Measurements from ENCODE around the gene TEAD3.
"Not testable (repeated sequence)": the region's sequence is repeated elsewhere in the genome, so short reads cannot be mapped to it uniquely, and the experiment has no call there.

TEAD3 gene

DNA sequence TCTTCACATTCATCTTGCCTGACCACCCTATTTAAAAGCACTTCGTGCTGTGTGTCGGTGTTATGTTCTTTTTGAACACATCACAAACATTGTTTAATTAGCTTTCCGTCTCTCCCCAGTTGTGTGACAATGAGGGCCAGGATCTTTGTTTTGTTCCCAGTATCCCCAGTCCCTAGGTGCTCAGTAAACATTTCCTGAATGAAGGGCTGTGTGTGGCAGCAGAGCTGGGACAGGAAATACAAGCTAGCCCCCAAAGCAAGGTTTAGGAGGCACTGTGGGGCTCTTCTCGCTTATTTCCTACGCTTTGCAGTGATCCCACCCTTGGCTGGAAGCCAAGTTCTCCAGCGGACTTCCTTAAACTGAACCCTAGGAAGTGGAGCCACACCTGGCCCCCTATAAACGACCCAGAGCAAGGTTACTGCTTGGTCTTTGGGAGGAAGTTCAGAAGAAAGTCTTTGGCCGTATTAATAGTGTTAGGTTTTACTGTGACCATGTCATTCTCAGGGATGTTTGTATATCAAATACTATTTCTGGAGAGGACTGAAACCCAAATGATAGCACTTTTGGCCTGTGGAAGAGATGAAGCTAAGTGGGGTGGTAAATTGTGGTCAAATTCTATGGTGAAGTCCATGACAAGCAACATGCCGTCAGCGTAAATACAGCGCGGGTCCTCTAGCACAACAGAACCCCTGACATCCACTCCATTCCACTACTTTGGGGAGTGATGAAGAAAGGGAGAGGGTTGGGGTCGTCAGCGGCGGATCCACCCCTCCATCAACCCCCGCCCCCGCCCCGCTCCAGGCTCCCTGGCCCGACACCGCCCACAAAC, 45.3 kb downstream of the TEAD3 start:
- DNase-seq (ENCODE audit: low read depth in 2 of 2), result no peak

DNA sequence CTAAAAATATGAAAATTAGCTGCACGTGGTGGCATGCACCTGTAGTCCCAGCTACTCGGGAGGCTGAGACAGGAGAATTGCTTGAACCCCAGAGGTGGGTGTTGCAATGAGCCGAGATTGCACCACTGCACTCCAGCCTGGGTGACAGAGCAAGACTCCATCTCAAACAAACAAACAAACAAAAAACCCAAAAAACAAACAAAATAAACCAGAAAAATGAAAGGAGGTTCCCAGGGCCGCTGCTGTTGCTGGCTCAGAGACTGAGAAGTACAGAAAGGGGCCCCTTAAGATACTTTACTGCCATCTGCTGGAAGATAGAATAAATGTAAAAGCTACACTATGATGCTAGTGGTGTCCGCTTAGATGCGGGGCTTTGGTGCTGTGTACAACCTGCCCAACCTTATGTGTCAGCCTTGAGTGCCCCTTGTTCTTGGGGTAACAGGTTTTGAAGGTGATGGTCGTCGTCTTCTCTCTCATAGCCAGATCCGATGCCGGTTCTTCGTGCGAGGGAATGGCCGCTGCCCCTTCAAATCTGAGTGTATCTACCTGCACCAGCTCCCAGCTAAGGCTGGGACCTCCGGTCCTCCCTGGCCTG, 47.5 kb downstream of the TEAD3 start:
- DNase-seq (ENCODE audit: low read depth in 2 of 2), result no peak

DNA sequence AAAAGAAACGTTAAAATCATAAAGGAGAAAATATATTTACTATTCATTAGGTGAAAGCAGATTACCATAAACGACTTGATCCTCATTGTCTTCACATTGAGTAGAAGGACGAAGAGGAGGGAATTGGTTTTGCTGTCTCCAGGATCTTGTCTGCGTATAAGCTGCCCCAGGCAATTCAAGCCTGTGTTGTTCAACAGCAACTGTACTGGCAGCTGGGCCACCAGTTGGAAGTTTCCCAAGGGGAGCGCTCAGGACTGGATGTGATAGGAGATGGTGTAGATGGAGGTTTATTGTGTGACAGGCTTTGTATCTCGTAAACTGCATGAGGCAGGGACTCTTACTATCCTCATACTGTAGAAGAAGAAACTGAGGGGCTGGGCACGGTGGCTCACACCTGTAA, 48.7 kb downstream of the TEAD3 start:
- no peak for DNase-seq (ENCODE audit: low read depth in 2 of 2)

DNA sequence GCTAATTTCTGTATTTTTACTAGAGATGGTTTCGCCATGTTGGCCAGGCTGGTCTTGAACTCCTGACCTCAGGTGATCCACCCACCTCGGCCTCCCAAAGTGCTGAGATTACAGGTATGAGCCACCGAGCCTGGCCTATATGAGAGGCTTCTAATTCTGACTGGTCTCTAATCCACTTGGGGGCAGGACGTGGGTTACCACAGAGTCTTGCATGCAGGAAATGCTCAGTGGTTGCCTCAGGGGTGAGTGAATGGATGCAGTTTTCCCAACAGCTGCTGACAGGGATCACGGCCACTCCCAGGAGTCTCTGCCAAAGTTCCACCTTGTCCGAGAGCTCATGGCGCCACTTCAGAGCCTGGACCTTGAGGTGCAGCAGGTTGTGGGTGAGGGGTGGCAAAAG, 51.2 kb downstream of the TEAD3 start:
- DNase-seq (ENCODE audit: low read depth in 2 of 2), result no peak

DNA sequence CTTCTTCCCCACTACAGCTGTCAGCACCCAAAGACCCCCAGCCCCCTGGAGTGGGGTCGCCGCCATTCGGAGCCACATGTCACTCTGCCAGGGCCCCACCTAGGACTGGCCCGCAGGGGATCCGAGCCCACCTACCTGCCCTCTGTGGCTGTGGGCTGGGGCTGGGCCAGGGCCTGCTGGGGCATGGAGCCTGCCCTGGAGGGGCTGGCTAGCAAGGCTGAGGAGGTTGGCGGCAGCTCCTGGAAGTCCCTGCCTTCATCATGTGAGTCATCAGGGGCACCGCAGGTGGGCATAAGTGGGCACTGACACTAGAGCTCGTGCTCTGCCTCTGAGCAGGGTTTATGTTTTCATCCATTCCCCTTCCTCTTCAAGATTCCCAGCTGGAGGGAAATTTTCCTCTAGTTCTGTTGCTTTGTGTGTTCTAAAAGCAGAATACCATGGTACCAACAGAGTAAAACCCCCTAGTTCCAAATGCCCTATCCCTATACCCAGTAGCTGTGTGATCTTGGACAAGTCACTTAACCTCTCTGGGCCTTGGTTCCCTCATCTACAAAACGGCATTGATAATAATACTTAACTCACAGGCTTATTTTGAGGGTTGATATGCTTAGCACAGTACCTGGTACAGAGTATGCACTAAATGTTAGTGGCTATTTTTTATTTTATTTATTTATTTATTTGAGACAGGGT, 53.4 kb downstream of the TEAD3 start:
- DNase-seq (ENCODE audit: low read depth in 2 of 2), result no peak

DNA sequence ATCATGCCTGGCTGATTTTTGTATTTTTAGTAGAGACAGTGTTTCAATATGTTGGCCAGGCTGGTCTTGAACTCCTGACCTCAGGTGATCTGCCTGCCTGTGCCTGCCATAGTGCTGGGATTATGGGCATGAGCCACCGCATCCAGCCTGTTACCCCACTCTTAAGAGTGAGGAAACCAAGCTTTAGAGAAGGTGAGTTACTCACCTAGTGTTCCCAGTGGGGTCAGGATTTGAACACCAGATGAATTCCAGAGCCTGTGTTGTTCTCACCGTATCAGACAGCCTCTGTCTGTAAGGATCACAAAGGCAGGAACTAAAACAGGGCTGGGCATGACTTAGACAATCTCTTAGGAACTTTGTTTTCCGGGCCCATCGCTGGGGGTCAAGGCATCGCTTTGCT, 54.2 kb downstream of the TEAD3 start:
- DNase-seq (ENCODE audit: low read depth in 2 of 2), result no peak

DNA sequence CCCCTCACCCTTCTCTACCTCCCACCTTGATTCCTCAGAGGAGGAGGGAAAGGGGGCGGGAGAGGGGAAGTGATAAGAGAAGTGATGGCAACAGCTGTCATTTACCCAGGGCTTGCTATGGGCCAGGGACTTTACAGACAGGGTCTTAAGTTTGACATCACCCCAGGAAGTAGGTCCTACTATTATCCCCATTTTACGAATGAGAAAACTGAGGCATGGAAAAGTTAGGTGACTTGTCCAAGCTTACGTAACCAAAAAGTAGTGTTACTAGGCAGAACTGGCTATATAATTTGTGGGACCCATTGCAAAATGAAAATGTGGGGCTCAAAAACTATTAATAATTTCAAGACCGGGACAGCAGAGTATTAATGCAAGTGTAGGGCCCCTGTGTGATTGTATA, 55.2 kb downstream of the TEAD3 start:
- no peak for DNase-seq (ENCODE audit: low read depth in 2 of 2)

DNA sequence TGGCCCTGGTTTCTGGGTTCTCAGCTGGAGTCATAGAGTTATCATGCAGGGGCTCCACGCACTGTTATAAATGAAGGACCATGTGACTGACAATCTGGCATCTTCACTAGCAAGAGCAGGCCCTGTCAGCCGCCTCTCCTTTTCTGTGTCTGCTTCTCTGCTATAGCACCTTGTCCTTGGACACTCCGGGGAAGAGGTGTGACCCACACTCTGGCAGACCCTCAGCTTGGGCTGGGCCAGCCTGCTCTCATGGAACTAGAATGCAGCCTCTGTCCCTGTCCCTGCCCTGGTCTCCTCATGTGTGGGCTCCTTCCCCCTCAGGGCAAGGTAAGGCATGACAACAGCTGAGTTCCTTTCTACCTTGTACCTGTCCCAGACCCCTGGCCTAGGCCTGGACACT, 55.7 kb downstream of the TEAD3 start:
- no peak for DNase-seq (ENCODE audit: low read depth in 2 of 2)

DNA sequence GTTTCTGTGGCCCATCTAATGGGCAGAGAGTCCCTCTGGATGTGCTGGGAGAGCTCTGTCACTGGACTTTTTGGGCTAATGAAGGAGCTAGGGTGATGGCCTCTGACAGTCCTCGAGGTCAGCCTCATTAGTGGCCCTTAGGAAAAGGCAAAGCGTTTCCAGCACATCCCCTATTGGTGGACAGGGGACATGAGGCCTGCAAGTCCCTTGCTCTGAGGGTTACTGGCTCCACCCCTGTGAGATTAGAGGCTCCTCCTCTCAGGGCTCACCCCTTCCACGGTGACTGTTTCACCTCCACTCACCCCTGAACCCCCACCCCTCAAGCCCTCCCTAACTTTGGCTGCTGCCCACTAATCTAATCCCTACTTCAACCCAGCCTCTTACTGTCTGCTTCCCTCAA, 57.6 kb downstream of the TEAD3 start:
- DNase-seq (ENCODE audit: low read depth in 2 of 2), result no peak

DNA sequence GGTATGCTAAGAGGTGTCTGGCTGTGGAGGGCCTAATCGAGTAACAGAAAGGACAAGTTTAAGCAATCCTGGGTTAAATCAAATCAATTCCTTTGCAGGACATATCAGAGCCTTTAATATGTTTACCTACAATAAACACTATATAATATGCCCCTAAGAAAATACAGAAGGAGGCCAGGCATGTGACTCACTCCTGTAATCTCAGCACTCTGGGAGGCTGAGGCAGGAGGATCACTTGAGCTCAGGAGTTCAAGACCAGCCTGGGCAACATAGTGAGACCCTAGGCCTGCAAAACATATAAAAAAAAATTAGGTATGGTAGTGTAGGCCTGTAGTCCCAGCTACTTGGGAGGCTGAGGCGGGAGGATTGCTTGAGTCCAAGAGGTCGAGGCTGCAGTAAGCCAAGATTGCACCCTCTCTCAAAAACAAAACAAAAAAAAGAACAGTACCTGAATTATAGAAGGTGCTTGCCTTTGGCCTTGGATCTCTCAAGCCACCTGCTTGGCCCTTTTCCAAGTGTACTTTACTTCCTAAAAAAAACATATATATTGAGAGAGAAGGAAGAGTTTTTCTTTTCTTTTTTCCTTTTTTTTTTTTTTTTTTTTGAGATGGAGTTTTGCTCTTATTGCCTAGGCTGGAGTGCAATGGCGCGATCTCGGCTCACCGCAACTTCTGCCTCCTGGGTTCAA, 58.4 kb downstream of the TEAD3 start:
- not testable (repeated sequence) for DNase-seq (ENCODE audit: low read depth in 2 of 2)

DNA sequence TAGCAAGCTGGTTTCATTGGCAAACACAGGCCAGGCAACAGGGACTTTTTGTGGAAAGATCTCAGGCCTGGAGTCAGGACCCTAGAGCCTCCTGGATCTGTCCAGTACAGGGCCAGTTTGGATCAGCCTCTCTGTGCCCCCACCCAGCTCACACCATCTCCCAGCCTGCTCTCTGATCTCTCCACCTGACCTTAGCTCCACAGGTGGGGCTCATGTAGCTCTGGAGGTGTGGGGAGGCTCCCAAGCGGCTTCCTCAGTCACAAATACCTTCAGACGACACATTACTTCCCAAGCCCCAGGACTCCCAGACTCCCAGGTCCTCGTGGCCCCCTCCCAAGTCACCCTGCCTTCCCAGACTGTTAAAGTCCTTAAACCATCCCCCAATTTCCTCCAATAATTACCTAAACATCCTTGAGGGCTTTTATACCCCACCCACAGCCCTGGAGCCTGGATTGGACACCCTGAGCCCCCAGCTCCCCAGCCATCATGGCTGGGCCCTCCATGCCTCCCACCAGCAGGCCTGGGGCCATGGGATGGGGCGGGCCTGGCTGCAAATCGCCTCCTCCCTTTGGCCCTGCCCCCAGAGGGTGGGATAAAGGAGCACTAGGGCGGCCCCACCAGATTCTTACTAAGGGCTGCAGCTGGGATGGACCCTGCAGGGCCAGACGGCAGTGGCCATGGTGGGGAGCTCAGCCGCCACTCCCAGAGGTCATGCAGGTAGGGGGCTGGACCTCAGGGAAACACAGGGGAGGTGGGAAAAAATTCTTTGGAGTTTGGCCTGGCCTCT, 60.6 kb downstream of the TEAD3 start:
- DNase-seq (ENCODE audit: low read depth in 2 of 2), result no peak

DNA sequence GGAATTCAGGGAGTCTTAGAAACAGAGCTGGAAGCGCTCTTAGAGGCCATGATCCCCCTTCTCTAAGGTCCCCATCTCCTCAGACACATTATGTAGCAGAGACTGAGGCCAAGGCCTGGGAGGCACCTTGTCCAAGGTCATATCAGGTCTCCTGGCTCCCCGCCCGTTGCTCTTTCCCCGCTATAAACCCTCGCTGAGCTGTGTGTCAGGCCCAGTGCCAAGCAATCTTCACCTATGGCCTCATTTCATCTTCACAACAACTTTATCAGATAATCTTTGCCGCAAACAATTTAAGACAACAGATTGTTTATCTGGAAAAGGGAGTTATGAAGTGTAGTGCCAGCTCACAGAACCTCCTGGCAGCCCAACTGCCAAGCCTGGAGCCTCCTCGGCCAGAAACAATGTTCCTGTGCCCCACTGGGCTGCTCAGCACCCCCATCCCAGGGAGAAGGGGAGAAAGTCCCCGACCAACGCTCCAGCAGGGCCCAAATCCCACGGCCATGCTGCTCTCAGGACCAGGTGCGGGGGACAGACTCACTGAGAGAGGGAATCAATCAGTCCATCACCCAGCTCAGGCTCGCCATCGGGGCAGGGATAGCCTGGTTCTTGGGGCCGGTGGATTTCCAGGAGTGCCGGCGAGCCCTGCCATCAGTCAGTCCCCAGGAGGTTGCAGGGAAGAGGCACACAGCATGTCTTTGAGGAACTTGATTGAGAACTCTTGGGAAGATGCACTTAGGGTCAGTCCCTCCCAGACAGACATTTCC, 61.6 kb downstream of the TEAD3 start:
- no peak for DNase-seq (ENCODE audit: low read depth in 2 of 2)

DNA sequence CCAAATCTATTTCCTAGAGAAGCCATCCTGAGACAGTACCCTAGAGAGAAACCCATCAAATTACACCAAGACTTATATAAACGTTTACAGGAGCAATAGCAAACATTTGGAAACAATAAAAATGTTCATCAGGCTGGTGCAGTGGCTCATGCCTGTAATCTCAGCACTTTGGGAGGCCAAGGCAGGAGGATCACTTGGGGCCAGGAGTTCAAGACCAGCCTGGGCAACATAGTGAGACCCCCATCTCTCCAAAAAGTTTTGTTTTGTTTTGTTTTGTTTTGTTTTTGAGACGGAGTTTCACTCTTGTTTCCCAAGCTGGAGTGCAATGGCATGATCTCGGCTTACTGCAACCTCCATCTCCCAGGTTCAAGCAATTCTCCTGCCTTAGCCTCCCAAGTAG, 64.2 kb downstream of the TEAD3 start:
- not testable (repeated sequence) for DNase-seq (ENCODE audit: low read depth in 2 of 2)

DNA sequence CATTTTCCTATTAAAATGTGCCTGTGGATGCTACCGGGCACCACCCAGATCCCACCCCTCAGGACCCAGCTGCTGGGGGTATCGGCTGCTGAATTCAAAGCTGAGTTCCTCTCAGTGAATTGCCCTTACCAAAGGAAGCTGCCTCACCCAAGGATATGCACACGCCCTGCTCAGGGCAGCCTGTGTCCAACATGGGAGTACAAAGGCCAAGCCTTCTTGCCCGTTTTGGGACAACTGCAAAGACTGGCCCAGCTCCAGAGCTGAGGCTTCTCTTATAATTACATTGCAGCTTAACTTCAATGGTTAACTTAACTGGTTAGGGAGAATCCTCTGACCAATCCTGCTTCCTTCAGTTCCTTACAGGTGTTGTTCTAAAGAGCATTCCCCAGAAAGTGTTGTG, 64.6 kb downstream of the TEAD3 start:
- DNase-seq (ENCODE audit: low read depth in 2 of 2), result no peak

DNA sequence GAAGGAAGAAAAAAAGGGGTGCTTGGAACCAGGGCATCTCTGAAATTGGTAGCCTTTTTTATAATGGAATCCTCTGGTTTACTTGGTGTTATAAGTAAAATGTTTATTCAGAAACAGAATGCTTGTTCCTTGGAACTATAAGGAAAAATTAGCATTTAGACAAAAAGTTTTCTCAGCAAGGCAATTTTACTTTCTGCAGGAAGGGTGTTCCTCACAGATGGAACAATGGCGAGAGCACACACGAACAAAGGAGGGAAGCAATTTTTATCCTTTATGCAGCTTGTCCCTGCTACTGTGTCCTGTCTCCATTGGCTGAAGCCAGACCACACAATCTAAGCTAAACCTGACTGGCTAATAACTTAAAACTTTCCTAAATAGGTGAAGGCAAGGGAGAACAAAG, 67.4 kb downstream of the TEAD3 start:
- no peak for DNase-seq (ENCODE audit: low read depth in 2 of 2)

DNA sequence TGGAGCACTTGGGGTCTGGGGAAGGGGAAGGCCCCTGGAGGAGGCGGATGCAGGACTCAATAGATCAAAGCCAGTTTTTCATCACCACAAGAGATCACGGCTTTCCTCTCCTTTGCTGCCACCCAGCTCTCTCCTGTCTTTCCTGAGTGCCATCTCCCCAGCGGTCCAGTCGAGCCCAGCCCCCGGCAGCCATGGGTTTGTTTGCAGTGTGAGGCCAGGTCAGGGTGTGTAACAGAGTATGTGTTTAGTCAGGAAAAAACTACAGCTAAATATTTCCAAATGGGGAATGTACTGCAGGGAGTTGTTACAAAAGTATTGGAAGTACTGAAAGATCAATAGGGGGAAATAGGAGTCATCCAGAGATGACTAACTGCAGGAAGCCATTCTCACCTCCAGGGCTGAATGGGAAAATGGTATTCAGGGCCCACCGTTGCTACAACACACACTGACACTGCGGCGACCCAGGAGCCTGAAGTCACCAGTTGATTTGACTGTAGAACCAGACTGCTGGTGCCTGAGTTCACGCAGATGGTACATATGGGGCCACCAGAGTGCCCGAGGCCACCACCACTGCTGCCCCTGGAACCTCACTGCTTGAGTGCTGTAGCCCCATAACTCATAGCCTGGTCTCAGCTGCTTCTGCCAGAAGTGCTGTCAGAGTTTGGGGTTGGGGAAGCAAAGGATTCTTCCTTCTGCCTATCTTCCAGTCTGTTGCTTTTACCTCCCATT, 68.3 kb downstream of the TEAD3 start:
- DNase-seq (ENCODE audit: low read depth in 2 of 2), result no peak

DNA sequence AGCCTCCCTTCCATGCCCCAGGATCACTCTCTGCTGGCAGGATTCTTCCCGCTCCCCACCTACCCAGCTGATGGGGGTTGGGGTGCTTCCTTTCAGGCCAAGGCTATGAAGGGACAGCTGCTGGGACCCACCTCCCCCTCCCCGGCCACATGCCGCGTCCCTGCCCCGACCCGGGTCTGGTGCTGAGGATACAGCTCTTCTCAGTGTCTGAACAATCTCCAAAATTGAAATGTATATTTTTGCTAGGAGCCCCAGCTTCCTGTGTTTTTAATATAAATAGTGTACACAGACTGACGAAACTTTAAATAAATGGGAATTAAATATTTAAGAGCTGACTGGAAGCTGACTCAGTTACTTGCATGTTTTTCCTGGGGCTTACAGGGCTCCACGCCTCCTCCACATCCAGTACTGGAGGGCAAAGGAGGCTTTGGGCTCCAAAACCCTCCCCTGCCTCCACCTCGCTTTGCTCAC, 69.0 kb downstream of the TEAD3 start:
- DNase-seq (ENCODE audit: low read depth in 2 of 2), result no peak

DNA sequence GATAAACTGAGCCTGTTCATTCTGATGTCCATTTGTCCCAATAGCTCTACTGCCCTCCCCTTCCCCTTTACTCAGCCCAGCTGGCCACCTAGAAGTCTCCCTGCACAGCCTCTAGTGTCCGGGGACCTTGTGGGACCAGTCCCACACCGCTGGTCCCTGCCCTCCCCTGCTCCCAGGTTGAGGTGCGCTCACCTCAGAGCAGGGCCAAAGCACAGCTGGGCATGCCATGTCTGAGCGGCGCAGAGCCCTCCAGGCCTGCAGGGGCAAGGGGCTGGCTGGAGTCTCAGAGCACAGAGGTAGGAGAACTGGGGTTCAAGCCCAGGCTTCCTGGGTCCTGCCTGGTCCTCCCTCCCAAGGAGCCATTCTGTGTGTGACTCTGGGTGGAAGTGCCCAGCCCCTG, 69.4 kb downstream of the TEAD3 start:
- no peak for DNase-seq (ENCODE audit: low read depth in 2 of 2)

DNA sequence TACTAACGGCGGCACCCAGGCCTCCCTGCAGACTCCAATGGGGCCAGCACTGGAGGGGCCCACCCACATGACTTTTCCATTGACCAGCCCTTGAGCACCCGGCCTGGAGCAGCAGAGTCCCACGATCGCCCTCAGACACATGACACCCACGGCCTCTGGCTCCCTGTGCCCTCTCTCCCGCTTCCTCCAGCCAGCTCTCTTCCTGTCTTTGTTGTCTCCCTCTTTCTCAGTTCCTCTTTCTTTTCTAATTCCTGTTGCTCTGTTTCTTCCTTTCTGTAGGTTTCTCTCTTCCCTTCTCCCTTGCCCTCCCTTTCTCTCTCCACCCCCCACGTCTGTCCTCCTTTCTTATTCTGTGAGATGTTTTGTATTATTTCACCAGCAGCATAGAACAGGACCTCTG, 70.8 kb downstream of the TEAD3 start:
- no peak for DNase-seq (ENCODE audit: low read depth in 2 of 2)

DNA sequence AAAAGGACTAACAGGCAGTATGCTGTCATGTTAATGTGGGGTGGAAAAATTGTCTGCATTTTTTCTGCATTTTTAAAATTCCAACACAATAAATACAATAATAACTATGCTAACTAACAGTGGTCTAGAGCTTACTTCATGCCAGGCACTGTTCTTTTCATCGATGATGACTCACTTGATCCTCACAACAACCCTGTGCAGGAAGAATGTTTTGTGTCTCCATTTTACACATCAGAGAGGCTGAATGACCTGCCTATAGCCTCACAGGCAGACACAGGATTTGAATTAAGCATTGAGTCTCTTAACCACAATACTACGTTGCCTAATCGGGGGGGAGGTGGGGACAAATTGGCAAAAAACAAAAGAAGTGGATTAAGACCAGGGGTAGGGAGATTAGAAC, 71.6 kb downstream of the TEAD3 start:
- DNase-seq (ENCODE audit: low read depth in 2 of 2), result no peak
